IMR-90 (cell line): ENCODE data around the gene DDX54. TPM values are rescaled to one million over a fixed set of nuclear protein-coding genes. Genes with fewer than 3 reads are reported as not detected.

Experiments used
- ATAC-seq: fragments of 200-7000 bp; cut with Tn5 transposase; 2 replicates; pipeline ENCODE4 v1.9.1; 2020; ENCODE audit warnings: low read depth, mild to moderate bottlenecking, moderate library complexity
- BruUV-seq: library from RNA; stranded (reverse); fragments of 400-500 nt; replicated peaks from 2 replicates; lab custom pipeline; 2021; lab: Mats Ljungman, UMichigan
- CTCF ChIA-PET: fragments of 300-600 bp; formaldehyde crosslinking; extraction: SDS; loops from one replicate; lab custom pipeline; 2021; ENCODE audit warnings: antibody characterized with exemption; lab: Yijun Ruan, JAX
- POLR2A ChIA-PET: fragments of 300-600 bp; sonication (Branson Sonifier 250); formaldehyde crosslinking; loops from one replicate; lab custom pipeline; 2022; ENCODE audit warnings: antibody characterized with exemption; ENCODE audit not compliant: unreplicated experiment; lab: Charles Lee
- DNase-seq: peaks from one replicate; pipeline ENCODE4 v3.0.0; 2013
- H2AFZ ChIP-seq: replicated peaks from 2 replicates; pipeline ENCODE3; 2013; ENCODE audit warnings: low read length, mild to moderate bottlenecking; ENCODE audit not compliant: poor library complexity
- H2AK5ac ChIP-seq: 2 replicates; pipeline ENCODE4 v1.6.1; 2013; ENCODE audit warnings: low read depth, low read length, inconsistent platforms
- H2AK9ac ChIP-seq: replicated peaks from 2 replicates; pipeline ENCODE3; 2013; ENCODE audit warnings: mild to moderate bottlenecking, low read depth, low read length, moderate library complexity; ENCODE audit not compliant: poor library complexity
- H2BK120ac ChIP-seq: 2 replicates; pipeline ENCODE4 v1.6.1; 2013; ENCODE audit warnings: low read depth, low read length, inconsistent platforms
- H2BK15ac ChIP-seq: 3 replicates; pipeline ENCODE4 v1.6.1; 2013; ENCODE audit warnings: low read depth, low read length, inconsistent platforms
- H2BK20ac ChIP-seq: 2 replicates; pipeline ENCODE4 v1.6.1; 2013; ENCODE audit warnings: low read depth, mild to moderate bottlenecking, inconsistent platforms, low read length, moderate library complexity
- H2BK5ac ChIP-seq: 2 replicates; pipeline ENCODE4 v1.6.1; 2013; ENCODE audit warnings: mild to moderate bottlenecking, low read depth, low read length, inconsistent platforms; ENCODE audit not compliant: poor library complexity, severe bottlenecking
- H3K14ac ChIP-seq: replicated peaks from 2 replicates; pipeline ENCODE4 v1.6.1; 2013; ENCODE audit warnings: low read depth, low read length, inconsistent platforms
- H3K18ac ChIP-seq: 2 replicates; pipeline ENCODE4 v1.6.1; 2013; ENCODE audit warnings: low read depth, low read length, control low read depth
- H3K23ac ChIP-seq: 2 replicates; pipeline ENCODE4 v1.6.1; 2013; ENCODE audit warnings: low read depth, low read length, inconsistent platforms
- H3K27ac ChIP-seq: 2 replicates; pipeline ENCODE4 v1.5.1; 2013; ENCODE audit warnings: mild to moderate bottlenecking, control low read depth, low read length; ENCODE audit not compliant: insufficient read depth
- H3K27me3 ChIP-seq: 2 replicates; pipeline ENCODE4 v1.6.1; 2013; ENCODE audit warnings: low read length; ENCODE audit not compliant: control insufficient read depth, insufficient read depth
- H3K36me3 ChIP-seq: 2 replicates; pipeline ENCODE4 v1.6.1; 2013; ENCODE audit warnings: low read length, mixed read lengths; ENCODE audit not compliant: control insufficient read depth, insufficient read depth
- H3K4ac ChIP-seq: 2 replicates; pipeline ENCODE4 v1.6.1; 2013; ENCODE audit warnings: low read depth, low read length, inconsistent platforms
- H3K4me1 ChIP-seq: 2 replicates; pipeline ENCODE4 v1.6.1; 2013; ENCODE audit warnings: low read length, mixed read lengths; ENCODE audit not compliant: control insufficient read depth, insufficient read depth
- H3K4me2 ChIP-seq: 2 replicates; pipeline ENCODE4 v1.6.1; 2013; ENCODE audit warnings: low read depth, mild to moderate bottlenecking, control low read depth, low read length, moderate library complexity
- H3K4me3 ChIP-seq: 2 replicates; pipeline ENCODE4 v1.5.1; 2013; ENCODE audit warnings: low read depth, mild to moderate bottlenecking, control low read depth, low read length, moderate library complexity; ENCODE audit not compliant: insufficient read depth
- H3K56ac ChIP-seq: 2 replicates; pipeline ENCODE4 v1.6.1; 2013; ENCODE audit warnings: low read length, inconsistent platforms; ENCODE audit not compliant: insufficient read depth; ENCODE audit errors: extremely low read depth
- H3K79me1 ChIP-seq, 2 experiments: 2 replicates each; pipeline ENCODE4 v1.6.1; 2013; ENCODE audit warnings: low read length in 2 of 2, inconsistent platforms in 1 of 2, low read depth in 1 of 2
- H3K9ac ChIP-seq: 2 replicates; pipeline ENCODE4 v1.6.1; 2013; ENCODE audit warnings: low read depth, low read length, control low read depth
- H3K9me1 ChIP-seq: 2 replicates; pipeline ENCODE4 v1.6.1; 2013; ENCODE audit warnings: low read length, inconsistent platforms; ENCODE audit not compliant: insufficient read depth
- H3K9me3 ChIP-seq: 2 replicates; pipeline ENCODE4 v1.6.1; 2013; ENCODE audit warnings: low read length; ENCODE audit not compliant: control insufficient read depth, insufficient read depth
- H4K20me1 ChIP-seq: 2 replicates; pipeline ENCODE4 v1.6.1; 2013; ENCODE audit warnings: low read length, inconsistent platforms; ENCODE audit not compliant: insufficient read depth
- H4K5ac ChIP-seq: 2 replicates; pipeline ENCODE4 v1.6.1; 2013; ENCODE audit warnings: mild to moderate bottlenecking, low read depth, low read length, control low read depth
- H4K8ac ChIP-seq, 2 experiments: 2 replicates each; pipeline ENCODE4 v1.6.1; 2013; ENCODE audit warnings: low read depth in 2 of 2, low read length in 2 of 2, control low read depth in 1 of 2, inconsistent platforms in 1 of 2
- H4K91ac ChIP-seq: 2 replicates; pipeline ENCODE4 v1.6.1; 2013; ENCODE audit warnings: low read depth, low read length, inconsistent platforms; ENCODE audit not compliant: insufficient read depth
- BHLHE40 ChIP-seq: fragments of 150-350 bp; IDR thresholded peaks from 2 replicates; pipeline ENCODE4 v1.6.1; 2016; ENCODE audit warnings: mild to moderate bottlenecking, low read depth, low read length
- CEBPB ChIP-seq: IDR thresholded peaks from 2 replicates; pipeline ENCODE4 v1.6.1; 2012; ENCODE audit warnings: low read depth, low read length, improper control_type of control experiment
- CHD1 ChIP-seq: IDR thresholded peaks from 2 replicates; pipeline ENCODE4 v1.6.1; 2012; ENCODE audit warnings: low read depth, low read length, improper control_type of control experiment
- CTCF ChIP-seq: conservative IDR thresholded peaks from 2 replicates; pipeline ENCODE4 v1.5.1; 2012; ENCODE audit warnings: mild to moderate bottlenecking, low read depth, low read length, improper control_type of control experiment
- ELK1 ChIP-seq: fragments of 150-350 bp; IDR thresholded peaks from 2 replicates; pipeline ENCODE4 v1.6.1; 2016; ENCODE audit warnings: low read depth, mild to moderate bottlenecking, low read length, moderate library complexity, borderline replicate concordance
- FOS ChIP-seq: fragments of 150-350 bp; IDR thresholded peaks from 2 replicates; pipeline ENCODE4 v1.6.1; 2016; ENCODE audit warnings: low read depth, low read length
- NFE2L2 ChIP-seq: fragments of 150-350 bp; IDR thresholded peaks from 2 replicates; pipeline ENCODE4 v1.6.1; 2016; ENCODE audit warnings: low read depth, mild to moderate bottlenecking, low read length
- POLR2A ChIP-seq: IDR thresholded peaks from 2 replicates; pipeline ENCODE4 v1.6.1; 2012; ENCODE audit warnings: mild to moderate bottlenecking, low read depth, low read length
- RCOR1 ChIP-seq: IDR thresholded peaks from 2 replicates; pipeline ENCODE4 v1.6.1; 2012; ENCODE audit warnings: mild to moderate bottlenecking, low read length, improper control_type of control experiment; ENCODE audit not compliant: insufficient replicate concordance
- RFX5 ChIP-seq: IDR thresholded peaks from 2 replicates; pipeline ENCODE4 v1.8.0; 2012; ENCODE audit warnings: low read depth, mild to moderate bottlenecking, low read length, moderate library complexity
- SMC3 ChIP-seq: fragments of 150-350 bp; IDR thresholded peaks from 2 replicates; pipeline ENCODE4 v1.6.1; 2016; ENCODE audit warnings: low read depth, mild to moderate bottlenecking, antibody characterized with exemption, low read length, moderate library complexity
- WGBS, 2 experiments: methylation state at CpG; one replicate each; pipeline versions ENCODE4 v1.1.5 to v1.1.7; 2013; ENCODE audit warnings: missing lambda C conversion rate in 2 of 2; ENCODE audit not compliant: insufficient read length in 1 of 2; ENCODE audit errors: extremely low coverage in 2 of 2; 5-methylcytosine and 5-hydroxymethylcytosine counted together
- dilution Hi-C: fragments of 300-500 bp; cut with HindIII; formaldehyde crosslinking; loops from one replicate; pipeline ENCODE4 v1.14.3; 2018; ENCODE audit warnings: low sequenced_read_pairs; ENCODE audit not compliant: unreplicated experiment
- in situ Hi-C: fragments of 300-500 bp; cut with MboI; formaldehyde crosslinking; loops from 3 replicates; pipeline ENCODE4 v1.14.3; 2019; ENCODE audit warnings: low sequenced_read_pairs, inconsistent platforms, mixed read lengths
- intact Hi-C: fragments of 100-400 bp; cut with micrococcal nuclease; formaldehyde crosslinking; loops from 2 replicates; pipeline ENCODE4 v1.10.0; 2022
- polyA plus RNA-seq, 3 experiments: library from polyadenylated mRNA; depleted of rRNA; stranded (reverse); fragments of >200 nt; gene quantifications; 2 replicates each; pipeline ENCODE4 v1.2.3, GENCODE V29; 2012; ENCODE audit warnings: low replicate concordance in 1 of 3
- total RNA-seq: library from RNA; depleted of rRNA; stranded (reverse); fragments of >200 nt; gene quantifications from 2 replicates; pipeline ENCODE4 v1.2.3, GENCODE V29; 2012

Gene DDX54
- total and polyA plus RNA-seq, 2 of the 4 experiments (the other 2 are of a cell fraction), result 23.8 to 47.5 TPM

- Histone ChIP-seq H3K14ac (no peak overlapping the region), H3K9me1 (no peaks in the 10 kb centered on the region), H3K27me3 (peaks cover 10% of the 10 kb centered on the region), H2AFZ (no peak overlapping the region), H3K27ac (no peak overlapping the region), H3K23ac (no peak overlapping the region), H4K20me1 (no peaks in the 10 kb centered on the region), H2AK5ac (no peak overlapping the region), H3K4ac (no peak overlapping the region), H3K9ac (no peak overlapping the region), H4K91ac (no peak overlapping the region), H2BK120ac (no peak overlapping the region), H3K9me3 (no peaks in the 10 kb centered on the region), H3K56ac (no peak overlapping the region), H3K18ac (no peak overlapping the region), H2BK20ac (no peak overlapping the region), H3K4me1 (no peaks in the 10 kb centered on the region), H2BK5ac (no peak overlapping the region), H3K4me2 (no peak overlapping the region), H2BK15ac (no peak overlapping the region), H3K79me1 (no peaks in the 10 kb centered on the region), H3K4me3 (no peak overlapping the region), H4K8ac (no peak overlapping the region), H2AK9ac (no peak overlapping the region), H3K36me3 (no peaks in the 10 kb centered on the region), H4K5ac (no peak overlapping the region)
- no peak for DNase-seq
- CTCF ChIA-PET, result no interaction called here
- no CpG with 5 or more reads among the region's 8 CpGs for WGBS, 2 experiments
- no peak for ATAC-seq
- intact Hi-C loops (no loop called here), dilution Hi-C loops (no loop called here), in situ Hi-C loops (no loop called here)
- no peak for TF ChIP-seq CEBPB
- TF ChIP-seq POLR2A, result no peak
- TF ChIP-seq BHLHE40, result no peak
- no peak for TF ChIP-seq FOS
- TF ChIP-seq ELK1, result no peak
- no peak for TF ChIP-seq NFE2L2
- TF ChIP-seq RCOR1, result no peak
- no peak for TF ChIP-seq RFX5
- no peak for TF ChIP-seq CTCF
- TF ChIP-seq CHD1, result no peak
- no peak for TF ChIP-seq SMC3
- no TSS peak for BruUV-seq
- POLR2A ChIA-PET, result no interaction called here
Measured at GRCh38 chr12:113143959-113144358, 41.3 kb downstream of the DDX54 start.
